Neural cell (in vitro differentiated cells): ENCODE results near the gene BTG1. TPM values are rescaled to one million over a fixed set of nuclear protein-coding genes. Genes with fewer than 3 reads are reported as not detected.
"Not testable (repeated sequence)": the region's sequence is repeated elsewhere in the genome, so short reads cannot be mapped to it uniquely, and the experiment has no call there.

ENCODE experiments used
- H2AFZ ChIP-seq: fragments of 200-600, 300-800 bp; sonication (generic), shearing (Covaris generic); 2 replicates; pipeline ENCODE4 v1.6.0; 2014; ENCODE audit warnings: low read depth, mild to moderate bottlenecking, antibody characterized with exemption, low read length, moderate library complexity
- H3F3A ChIP-seq: fragments of 200-600 bp; shearing (Covaris generic); 2 replicates; pipeline ENCODE4 v1.6.1; 2016; ENCODE audit warnings: mild to moderate bottlenecking, moderate library complexity, mixed read lengths, antibody characterized with exemption, low read length; ENCODE audit not compliant: insufficient read depth, poor library complexity, severe bottlenecking
- H3K27ac ChIP-seq: fragments of 200-600, 300-800 bp; sonication (generic), shearing (Covaris generic); 2 replicates; pipeline ENCODE4 v1.5.1; 2014; ENCODE audit warnings: mild to moderate bottlenecking, low read length, moderate library complexity
- H3K27me3 ChIP-seq: fragments of 300-800, 200-600 bp; sonication (generic), shearing (Covaris generic); 2 replicates; pipeline ENCODE4 v1.6.0; 2014; ENCODE audit warnings: mild to moderate bottlenecking, low read depth, low read length, moderate library complexity; ENCODE audit not compliant: insufficient read depth
- H3K36me3 ChIP-seq: fragments of 300-800, 200-600 bp; sonication (generic), shearing (Covaris generic); 2 replicates; pipeline ENCODE4 v1.5.1; 2014; ENCODE audit warnings: mild to moderate bottlenecking, antibody characterized with exemption, low read length, moderate library complexity; ENCODE audit not compliant: insufficient read depth
- H3K4me2 ChIP-seq: fragments of 300-800, 200-600 bp; sonication (generic), shearing (Covaris generic); 2 replicates; pipeline ENCODE4 v1.6.0; 2014; ENCODE audit warnings: mild to moderate bottlenecking, low read length
- H3K4me3 ChIP-seq: fragments of 300-800, 200-600 bp; sonication (generic), shearing (Covaris generic); 2 replicates; pipeline ENCODE4 v1.5.1; 2014; ENCODE audit warnings: mild to moderate bottlenecking, low read length, moderate library complexity
- H3K79me2 ChIP-seq: fragments of 200-600 bp; shearing (Covaris generic); replicated peaks from 2 replicates; pipeline ENCODE4 v1.6.0; 2014; ENCODE audit warnings: mild to moderate bottlenecking, low read length, moderate library complexity; ENCODE audit not compliant: insufficient read depth
- H3K9ac ChIP-seq: fragments of 300-800, 200-600 bp; sonication (generic), shearing (Covaris generic); 2 replicates; pipeline ENCODE4 v1.6.1; 2016; ENCODE audit warnings: mild to moderate bottlenecking, low read length, mixed read lengths
- H3K9me2 ChIP-seq: fragments of 200-600 bp; shearing (Covaris generic); 2 replicates; pipeline ENCODE4 v1.6.1; 2016; ENCODE audit warnings: mild to moderate bottlenecking, low read length, mixed read lengths; ENCODE audit not compliant: insufficient read depth
- H3K9me3 ChIP-seq: fragments of 200-600, 300-800 bp; sonication (generic), shearing (Covaris generic); 2 replicates; pipeline ENCODE4 v1.6.1; 2016; ENCODE audit warnings: mild to moderate bottlenecking, mixed run types, low read length, moderate library complexity, mixed read lengths
- H4K20me1 ChIP-seq: fragments of 200-600 bp; shearing (Covaris generic); 2 replicates; pipeline ENCODE4 v1.6.1; 2016; ENCODE audit warnings: mild to moderate bottlenecking, mixed run types; ENCODE audit not compliant: insufficient read depth
- EP300 ChIP-seq: fragments of 450-650 bp; conservative IDR thresholded peaks from 2 replicates; pipeline ENCODE4 v1.6.1; 2014; ENCODE audit warnings: antibody characterized with exemption, mild to moderate bottlenecking, moderate library complexity; ENCODE audit not compliant: poor library complexity, severe bottlenecking
- EZH2 ChIP-seq: fragments of 200-600, 300-800 bp; shearing (Covaris generic), sonication (generic); IDR thresholded peaks from 2 replicates; pipeline ENCODE4 v1.6.1; 2014; ENCODE audit warnings: antibody characterized with exemption, low read length, borderline replicate concordance, mild to moderate bottlenecking; ENCODE audit not compliant: insufficient read depth, poor library complexity, severe bottlenecking
- MXI1 ChIP-seq: fragments of 450-650 bp; conservative IDR thresholded peaks from 2 replicates; pipeline ENCODE4 v1.6.1; 2014; ENCODE audit warnings: antibody characterized with exemption, mild to moderate bottlenecking; ENCODE audit not compliant: poor library complexity, severe bottlenecking
- POLR2AphosphoS5 ChIP-seq: IDR thresholded peaks from 2 replicates; pipeline ENCODE4 v1.6.1; 2012
- RAD21 ChIP-seq: fragments of 450-650 bp; conservative IDR thresholded peaks from 2 replicates; pipeline ENCODE4 v1.6.1; 2014; ENCODE audit warnings: antibody characterized with exemption, mild to moderate bottlenecking, moderate library complexity
- SMC3 ChIP-seq: fragments of 450-650 bp; conservative IDR thresholded peaks from 2 replicates; pipeline ENCODE4 v1.6.1; 2014; ENCODE audit warnings: antibody characterized with exemption, mild to moderate bottlenecking, moderate library complexity; ENCODE audit not compliant: poor library complexity
- TAF1 ChIP-seq: IDR thresholded peaks from 2 replicates; pipeline ENCODE4 v1.6.1; 2012; ENCODE audit warnings: low read depth
- polyA plus RNA-seq: library from polyadenylated mRNA; depleted of rRNA; stranded (reverse); fragments of >200 nt; gene quantifications from 2 replicates; pipeline ENCODE4 v1.2.3, GENCODE V29; 2014
- TF ChIP-seq, protein P1 (sequence below): fragments of 450-650 bp; IDR thresholded peaks from 2 replicates; pipeline ENCODE4 v1.5.1; 2014; ENCODE audit warnings: antibody characterized with exemption, mild to moderate bottlenecking, moderate library complexity; ENCODE audit not compliant: poor library complexity, severe bottlenecking
- TF ChIP-seq, protein P2 (sequence below): IDR thresholded peaks from 2 replicates; pipeline ENCODE4 v1.6.1; 2012; ENCODE audit warnings: borderline replicate concordance

BTG1 gene
- polyA plus RNA-seq, 1 donor from 2014 or later, result 12.9 TPM

DNA sequence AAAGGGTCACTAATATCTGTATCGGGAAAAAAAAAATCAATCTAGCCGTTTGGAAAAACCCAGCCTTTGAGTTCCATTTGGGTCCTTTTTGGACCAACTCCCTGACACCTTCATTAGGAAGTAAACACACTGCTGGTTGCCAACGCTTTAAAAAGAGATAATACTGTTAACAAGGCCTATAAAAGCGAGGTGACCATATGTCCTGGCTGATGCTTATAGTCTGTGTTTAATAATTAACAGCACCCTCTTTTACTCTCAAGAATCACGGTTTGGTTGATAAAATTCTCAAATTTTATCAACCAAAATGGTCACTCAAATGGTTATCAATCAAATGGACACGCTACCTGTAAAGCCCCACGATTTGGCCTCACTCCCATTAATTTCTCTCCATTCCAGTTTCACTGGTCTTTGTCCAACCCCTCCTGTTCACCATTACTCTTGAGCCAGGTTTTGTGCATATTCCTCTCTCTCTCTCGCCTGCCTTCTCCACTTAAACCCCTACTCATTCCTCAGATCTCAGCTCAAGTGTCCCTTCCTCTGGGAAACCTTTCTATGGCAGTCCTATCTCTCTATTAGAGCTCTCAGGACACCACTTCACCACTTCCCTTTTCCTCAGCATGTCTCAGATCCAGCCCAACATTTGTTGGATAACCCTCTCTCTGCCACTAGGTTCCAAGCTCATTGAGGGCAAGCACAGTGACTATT lies 9.5 kb downstream of the BTG1 start:
- peak overlapping the region; percentile 87 for H3K4me3 ChIP-seq
- H3K79me2 ChIP-seq, result peaks cover 100% of the 10 kb centered on the region
- H3F3A ChIP-seq, result no peaks in the 10 kb centered on the region
- no peaks in the 10 kb centered on the region for H3K27me3 ChIP-seq
- TF ChIP-seq MXI1, result no peak
- TF ChIP-seq TAF1, result no peak
- TF ChIP-seq, protein P1, sequence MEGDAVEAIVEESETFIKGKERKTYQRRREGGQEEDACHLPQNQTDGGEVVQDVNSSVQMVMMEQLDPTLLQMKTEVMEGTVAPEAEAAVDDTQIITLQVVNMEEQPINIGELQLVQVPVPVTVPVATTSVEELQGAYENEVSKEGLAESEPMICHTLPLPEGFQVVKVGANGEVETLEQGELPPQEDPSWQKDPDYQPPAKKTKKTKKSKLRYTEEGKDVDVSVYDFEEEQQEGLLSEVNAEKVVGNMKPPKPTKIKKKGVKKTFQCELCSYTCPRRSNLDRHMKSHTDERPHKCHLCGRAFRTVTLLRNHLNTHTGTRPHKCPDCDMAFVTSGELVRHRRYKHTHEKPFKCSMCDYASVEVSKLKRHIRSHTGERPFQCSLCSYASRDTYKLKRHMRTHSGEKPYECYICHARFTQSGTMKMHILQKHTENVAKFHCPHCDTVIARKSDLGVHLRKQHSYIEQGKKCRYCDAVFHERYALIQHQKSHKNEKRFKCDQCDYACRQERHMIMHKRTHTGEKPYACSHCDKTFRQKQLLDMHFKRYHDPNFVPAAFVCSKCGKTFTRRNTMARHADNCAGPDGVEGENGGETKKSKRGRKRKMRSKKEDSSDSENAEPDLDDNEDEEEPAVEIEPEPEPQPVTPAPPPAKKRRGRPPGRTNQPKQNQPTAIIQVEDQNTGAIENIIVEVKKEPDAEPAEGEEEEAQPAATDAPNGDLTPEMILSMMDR, result no peak
- TF ChIP-seq, protein P2, sequence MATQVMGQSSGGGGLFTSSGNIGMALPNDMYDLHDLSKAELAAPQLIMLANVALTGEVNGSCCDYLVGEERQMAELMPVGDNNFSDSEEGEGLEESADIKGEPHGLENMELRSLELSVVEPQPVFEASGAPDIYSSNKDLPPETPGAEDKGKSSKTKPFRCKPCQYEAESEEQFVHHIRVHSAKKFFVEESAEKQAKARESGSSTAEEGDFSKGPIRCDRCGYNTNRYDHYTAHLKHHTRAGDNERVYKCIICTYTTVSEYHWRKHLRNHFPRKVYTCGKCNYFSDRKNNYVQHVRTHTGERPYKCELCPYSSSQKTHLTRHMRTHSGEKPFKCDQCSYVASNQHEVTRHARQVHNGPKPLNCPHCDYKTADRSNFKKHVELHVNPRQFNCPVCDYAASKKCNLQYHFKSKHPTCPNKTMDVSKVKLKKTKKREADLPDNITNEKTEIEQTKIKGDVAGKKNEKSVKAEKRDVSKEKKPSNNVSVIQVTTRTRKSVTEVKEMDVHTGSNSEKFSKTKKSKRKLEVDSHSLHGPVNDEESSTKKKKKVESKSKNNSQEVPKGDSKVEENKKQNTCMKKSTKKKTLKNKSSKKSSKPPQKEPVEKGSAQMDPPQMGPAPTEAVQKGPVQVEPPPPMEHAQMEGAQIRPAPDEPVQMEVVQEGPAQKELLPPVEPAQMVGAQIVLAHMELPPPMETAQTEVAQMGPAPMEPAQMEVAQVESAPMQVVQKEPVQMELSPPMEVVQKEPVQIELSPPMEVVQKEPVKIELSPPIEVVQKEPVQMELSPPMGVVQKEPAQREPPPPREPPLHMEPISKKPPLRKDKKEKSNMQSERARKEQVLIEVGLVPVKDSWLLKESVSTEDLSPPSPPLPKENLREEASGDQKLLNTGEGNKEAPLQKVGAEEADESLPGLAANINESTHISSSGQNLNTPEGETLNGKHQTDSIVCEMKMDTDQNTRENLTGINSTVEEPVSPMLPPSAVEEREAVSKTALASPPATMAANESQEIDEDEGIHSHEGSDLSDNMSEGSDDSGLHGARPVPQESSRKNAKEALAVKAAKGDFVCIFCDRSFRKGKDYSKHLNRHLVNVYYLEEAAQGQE, result no peak
- TF ChIP-seq RAD21, result no peak
- TF ChIP-seq EZH2, result no peak
- TF ChIP-seq EP300, result no peak
- TF ChIP-seq POLR2AphosphoS5, result no peak
- no peak for TF ChIP-seq SMC3
- no peak overlapping the region for H3K4me2 ChIP-seq
- H3K9ac ChIP-seq, result no peak overlapping the region
- H3K27ac ChIP-seq, result no peak overlapping the region
- no peaks in the 10 kb centered on the region for H4K20me1 ChIP-seq
- H3K36me3 ChIP-seq, result no peaks in the 10 kb centered on the region
- no peaks in the 10 kb centered on the region for H3K9me3 ChIP-seq
- H3K9me2 ChIP-seq, result no peaks in the 10 kb centered on the region
- H2AFZ ChIP-seq, result no peak overlapping the region

DNA sequence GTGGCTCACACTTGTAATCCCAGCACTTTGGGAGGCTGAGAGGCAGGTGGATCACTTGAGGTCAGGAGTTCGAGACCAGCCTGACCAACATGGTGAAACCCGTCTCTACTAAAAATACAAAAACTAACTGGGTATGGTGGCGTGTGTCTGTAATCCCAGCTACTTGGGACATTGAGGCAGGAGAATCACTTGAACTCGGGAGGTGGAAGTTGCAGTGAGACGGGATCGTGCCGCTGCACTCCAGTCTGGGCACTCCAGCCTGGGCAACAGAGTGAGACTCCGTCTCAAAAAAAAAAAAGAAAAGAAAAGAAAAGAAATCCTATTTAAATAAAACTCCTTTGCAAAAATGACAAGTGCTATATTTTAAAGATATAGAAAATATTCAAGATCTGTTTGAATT lies 10.1 kb downstream of the BTG1 start:
- H3K79me2 ChIP-seq, result peaks cover 98% of the 10 kb centered on the region
- H3K4me2 ChIP-seq, result not testable (repeated sequence)

More for the DNA sequence above, 10.1 kb downstream of the BTG1 start:
- H3K9me2 ChIP-seq, H4K20me1 ChIP-seq, H3K27ac ChIP-seq, H3F3A ChIP-seq, H3K4me3 ChIP-seq, H2AFZ ChIP-seq, H3K36me3 ChIP-seq, H3K9ac ChIP-seq, H3K27me3 ChIP-seq, H3K9me3 ChIP-seq: not testable (repeated sequence)
